Smooth muscle cell (in vitro differentiated cells): ENCODE data around the gene RBMS3. TPM values are rescaled to one million over a fixed set of nuclear protein-coding genes. Genes with fewer than 3 reads are reported as not detected.

Experiments used
- DNase-seq: peaks from one replicate; lab custom pipeline; 2025; ENCODE audit not compliant: unreplicated experiment; lab: John Stamatoyannopoulos, UW
- H2AFZ ChIP-seq: fragments of 200-600 bp; sonication (generic); 2 replicates; pipeline ENCODE4 v1.6.0; 2016; ENCODE audit warnings: antibody characterized with exemption, low read depth, mild to moderate bottlenecking
- H3F3A ChIP-seq: fragments of 200-600 bp; sonication (generic); 2 replicates; pipeline ENCODE4 v1.6.0; 2017; ENCODE audit warnings: antibody characterized with exemption, low read depth
- H3K27ac ChIP-seq: fragments of 200-600 bp; sonication (generic); 2 replicates; pipeline ENCODE4 v1.5.1; 2016; ENCODE audit warnings: low read depth, mild to moderate bottlenecking
- H3K27me3 ChIP-seq: fragments of 200-600 bp; sonication (generic); 2 replicates; pipeline ENCODE4 v1.6.1; 2016; ENCODE audit warnings: low read depth, mild to moderate bottlenecking
- H3K36me3 ChIP-seq: fragments of 200-600 bp; sonication (generic); 2 replicates; pipeline ENCODE4 v1.5.1; 2016; ENCODE audit warnings: low read depth
- H3K4me1 ChIP-seq: fragments of 200-600 bp; sonication (generic); 2 replicates; pipeline ENCODE4 v1.5.1; 2016; ENCODE audit warnings: low read depth
- H3K4me2 ChIP-seq: fragments of 200-600 bp; sonication (generic); 2 replicates; pipeline ENCODE4 v1.6.0; 2016; ENCODE audit warnings: mild to moderate bottlenecking
- H3K4me3 ChIP-seq: fragments of 200-600 bp; sonication (generic); 2 replicates; pipeline ENCODE4 v1.5.1; 2016; ENCODE audit warnings: mild to moderate bottlenecking
- H3K79me2 ChIP-seq: fragments of 200-600 bp; sonication (generic); 2 replicates; pipeline ENCODE4 v1.6.0; 2016; ENCODE audit warnings: low read depth, mild to moderate bottlenecking
- H3K9ac ChIP-seq: fragments of 200-600 bp; sonication (generic); 2 replicates; pipeline ENCODE4 v1.6.0; 2016; ENCODE audit warnings: low read depth
- H3K9me3 ChIP-seq: fragments of 200-600 bp; sonication (generic); replicated peaks from 2 replicates; pipeline ENCODE4 v1.5.1; 2016; ENCODE audit warnings: low read depth
- H4K20me1 ChIP-seq: fragments of 200-600 bp; sonication (generic); 2 replicates; pipeline ENCODE4 v1.6.0; 2016; ENCODE audit warnings: low read depth
- WGBS: methylation state at CpG from one replicate; pipeline ENCODE4 v1.1.7; 2016; ENCODE audit warnings: low lambda C conversion rate; 5-methylcytosine and 5-hydroxymethylcytosine counted together
- polyA plus RNA-seq: library from polyadenylated mRNA; unstranded; fragments of >200 nt; fragmentation: Nextera tagmentation; extraction: Ambion mirVana; gene quantifications from 2 replicates; pipeline ENCODE4 v1.2.1, GENCODE V29; 2016
- total RNA-seq: library from RNA; depleted of rRNA; stranded (reverse); fragments of >200 nt; gene quantifications from 2 replicates; pipeline ENCODE4 v1.2.3, GENCODE V29; 2014
- TF ChIP-seq, protein P1 (sequence below): fragments of 200-600 bp; sonication (generic); IDR thresholded peaks from 2 replicates; pipeline ENCODE4 v1.5.1; 2017; ENCODE audit warnings: borderline replicate concordance, mild to moderate bottlenecking, antibody characterized with exemption; ENCODE audit not compliant: insufficient read depth, poor library complexity, severe bottlenecking

RBMS3 gene
- total and polyA plus RNA-seq, 2 experiments from 2014 or later = 42.9 to 50.6 TPM

DNA sequence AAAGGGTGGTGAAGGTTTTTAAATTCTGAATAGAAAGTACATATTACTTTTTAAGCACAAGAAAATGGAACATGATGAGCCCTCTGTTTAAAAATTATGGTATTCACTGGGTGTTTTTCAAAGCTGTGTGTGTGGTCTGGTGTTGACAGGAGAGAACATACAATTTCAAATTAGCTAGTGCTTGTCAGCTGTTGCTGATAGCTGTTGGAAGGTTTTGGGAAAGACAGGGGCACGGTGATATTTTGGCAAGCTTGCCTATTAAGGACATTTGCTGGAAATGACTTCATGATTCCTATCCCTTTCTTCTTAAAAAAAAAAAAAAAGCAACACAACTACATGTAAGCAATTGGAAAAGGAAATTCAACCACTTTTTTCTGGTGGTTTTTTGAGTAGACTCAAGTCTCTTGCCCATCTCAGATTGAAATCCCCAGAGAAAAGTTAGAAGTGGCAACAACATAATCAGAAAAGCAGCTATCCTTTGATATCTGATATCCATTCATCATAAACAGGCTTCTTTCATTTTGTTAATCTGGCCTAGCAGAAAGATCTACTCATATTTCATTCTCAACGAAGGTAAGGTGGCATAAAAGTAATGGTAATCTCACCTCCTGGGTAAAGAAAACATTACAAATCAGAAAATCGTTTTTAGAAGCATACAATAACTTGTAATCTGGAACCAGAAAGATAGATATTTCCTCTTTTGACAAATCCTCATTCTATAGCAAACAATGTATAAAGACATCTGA, 130.0 kb downstream of the RBMS3 start:
- Histone ChIP-seq H3K27me3 (no peaks in the 10 kb centered on the region), H3K9ac (no peak overlapping the region), H3F3A (peaks cover 3% of the 10 kb centered on the region), H3K4me2 (no peak overlapping the region), H3K9me3 (no peaks in the 10 kb centered on the region), H3K36me3 (no peaks in the 10 kb centered on the region), H2AFZ (no peak overlapping the region), H3K4me3 (no peak overlapping the region), H3K79me2 (peaks cover 96% of the 10 kb centered on the region), H3K27ac (no peak overlapping the region), H3K4me1 (no peaks in the 10 kb centered on the region), H4K20me1 (peaks cover 10% of the 10 kb centered on the region)
- TF ChIP-seq, protein P1, sequence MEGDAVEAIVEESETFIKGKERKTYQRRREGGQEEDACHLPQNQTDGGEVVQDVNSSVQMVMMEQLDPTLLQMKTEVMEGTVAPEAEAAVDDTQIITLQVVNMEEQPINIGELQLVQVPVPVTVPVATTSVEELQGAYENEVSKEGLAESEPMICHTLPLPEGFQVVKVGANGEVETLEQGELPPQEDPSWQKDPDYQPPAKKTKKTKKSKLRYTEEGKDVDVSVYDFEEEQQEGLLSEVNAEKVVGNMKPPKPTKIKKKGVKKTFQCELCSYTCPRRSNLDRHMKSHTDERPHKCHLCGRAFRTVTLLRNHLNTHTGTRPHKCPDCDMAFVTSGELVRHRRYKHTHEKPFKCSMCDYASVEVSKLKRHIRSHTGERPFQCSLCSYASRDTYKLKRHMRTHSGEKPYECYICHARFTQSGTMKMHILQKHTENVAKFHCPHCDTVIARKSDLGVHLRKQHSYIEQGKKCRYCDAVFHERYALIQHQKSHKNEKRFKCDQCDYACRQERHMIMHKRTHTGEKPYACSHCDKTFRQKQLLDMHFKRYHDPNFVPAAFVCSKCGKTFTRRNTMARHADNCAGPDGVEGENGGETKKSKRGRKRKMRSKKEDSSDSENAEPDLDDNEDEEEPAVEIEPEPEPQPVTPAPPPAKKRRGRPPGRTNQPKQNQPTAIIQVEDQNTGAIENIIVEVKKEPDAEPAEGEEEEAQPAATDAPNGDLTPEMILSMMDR = no peak
- no peak for DNase-seq
- 71% methylated on average over 3 of the region's 3 CpGs for WGBS

DNA sequence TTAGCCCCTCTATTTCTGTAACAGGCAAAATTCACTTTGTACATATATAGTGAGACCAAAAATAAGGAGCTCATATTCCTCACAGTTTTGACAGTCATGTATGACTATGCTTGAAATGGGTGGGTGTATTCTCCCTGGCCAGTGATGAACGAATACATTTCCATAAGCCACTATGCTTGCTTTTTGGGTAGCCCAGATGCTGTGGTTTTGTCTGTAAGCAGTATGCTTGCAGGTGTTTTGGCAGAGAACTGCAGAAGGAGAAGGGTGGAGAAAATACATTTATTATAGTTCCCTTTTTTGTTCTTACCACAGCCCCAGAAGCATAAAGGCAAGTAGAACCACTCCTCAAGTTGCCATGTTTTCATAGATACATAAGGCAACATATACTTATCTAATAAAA, 131.2 kb downstream of the RBMS3 start:
- Histone ChIP-seq H3K4me1 (no peaks in the 10 kb centered on the region), H3K36me3 (no peaks in the 10 kb centered on the region), H3K4me3 (no peak overlapping the region), H3K4me2 (no peak overlapping the region), H3K9ac (no peak overlapping the region), H4K20me1 (peaks cover 20% of the 10 kb centered on the region), H3F3A (peaks cover 3% of the 10 kb centered on the region), H3K27ac (no peak overlapping the region), H2AFZ (no peak overlapping the region), H3K9me3 (no peaks in the 10 kb centered on the region), H3K27me3 (no peaks in the 10 kb centered on the region), H3K79me2 (peaks cover 96% of the 10 kb centered on the region)
- 50% methylated on average over 1 of the region's 1 CpG for WGBS
- no peak for DNase-seq
- TF ChIP-seq, protein P1 = no peak

DNA sequence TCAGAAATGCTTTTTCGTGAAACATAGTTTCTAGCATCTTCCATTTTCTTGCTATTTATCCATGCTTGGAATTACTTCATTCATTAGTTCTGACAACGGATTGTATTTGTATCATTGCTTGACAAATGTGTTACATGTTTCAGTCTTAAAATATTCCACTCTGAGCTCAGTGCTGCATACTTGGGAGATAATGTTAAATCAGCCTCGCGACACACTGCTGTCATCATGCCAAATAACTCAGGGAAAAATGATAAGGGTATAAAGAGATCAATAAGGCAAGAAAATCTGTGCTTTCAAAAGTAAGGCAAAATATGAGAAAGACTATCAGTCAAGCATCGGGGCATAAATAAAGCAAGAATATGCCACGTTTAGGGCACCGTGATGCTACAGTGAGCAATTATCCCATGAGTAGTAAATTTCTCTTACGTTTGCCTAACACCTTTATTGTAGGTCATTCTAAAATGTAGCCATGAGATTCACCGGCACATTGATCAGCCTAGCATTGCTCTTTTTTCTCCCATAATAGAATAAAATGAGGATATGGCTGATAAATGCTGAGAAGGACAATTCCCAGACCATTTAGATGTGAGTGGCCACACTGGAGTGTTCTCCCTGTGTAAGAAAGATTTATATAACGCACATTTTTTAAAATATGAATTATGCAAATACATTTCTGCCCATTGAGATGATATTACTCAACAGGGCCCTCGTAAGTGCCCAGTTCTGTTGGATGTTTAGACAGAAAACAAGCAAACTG, 133.8 kb downstream of the RBMS3 start:
- Histone ChIP-seq H3K9ac (no peak overlapping the region), H3K79me2 (peaks cover 99% of the 10 kb centered on the region), H2AFZ (no peak overlapping the region), H3K36me3 (no peaks in the 10 kb centered on the region), H4K20me1 (peaks cover 17% of the 10 kb centered on the region), H3F3A (no peaks in the 10 kb centered on the region), H3K27ac (no peak overlapping the region), H3K4me1 (no peaks in the 10 kb centered on the region), H3K4me3 (no peak overlapping the region), H3K9me3 (no peaks in the 10 kb centered on the region), H3K27me3 (no peaks in the 10 kb centered on the region), H3K4me2 (no peak overlapping the region)
- TF ChIP-seq, protein P1 = no peak
- no peak for DNase-seq
- 71% methylated on average over 11 of the region's 11 CpGs for WGBS
